ENCODE measurements around the gene GPS1. TPM values are rescaled to one million over a fixed set of nuclear protein-coding genes. Genes with fewer than 3 reads are reported as not detected.

The GPS1 gene
- total RNA-seq, 1 donor from 2014 or later: 102 TPM

DNA sequence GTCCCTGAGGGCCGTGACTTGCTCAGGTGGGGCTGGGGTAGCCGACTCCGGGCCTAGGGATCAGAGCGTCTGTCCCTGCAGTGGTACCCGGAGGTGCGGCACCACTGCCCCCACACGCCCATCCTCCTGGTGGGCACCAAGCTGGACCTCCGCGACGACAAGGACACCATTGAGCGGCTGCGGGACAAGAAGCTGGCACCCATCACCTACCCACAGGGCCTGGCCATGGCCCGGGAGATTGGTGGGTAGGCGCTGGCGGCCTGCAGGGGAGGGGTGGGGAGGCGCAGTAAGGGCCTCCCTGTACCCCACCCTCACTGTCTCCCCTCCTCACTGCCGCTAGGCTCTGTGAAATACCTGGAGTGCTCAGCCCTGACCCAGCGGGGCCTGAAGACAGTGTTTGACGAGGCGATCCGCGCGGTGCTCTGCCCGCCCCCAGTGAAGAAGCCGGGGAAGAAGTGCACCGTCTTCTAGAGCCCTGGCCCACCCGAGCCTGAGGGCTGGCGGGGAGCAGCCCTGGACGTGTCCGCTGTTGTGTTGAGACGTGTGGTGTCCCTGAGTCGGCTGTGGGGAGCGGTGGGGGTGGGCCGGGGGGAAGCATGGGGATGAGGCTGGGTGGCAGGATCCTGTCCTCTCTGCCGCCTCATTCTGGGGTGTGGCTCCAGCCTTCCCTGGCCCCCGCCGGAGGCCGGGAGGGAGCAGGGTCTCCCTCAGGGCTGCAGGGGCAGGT, 18.2 kb upstream of the GPS1 start:
- DNase-seq (ENCODE audit: low read depth) (no peak), FAIRE-seq (no peak)
- H4K20me1 ChIP-seq (ENCODE audit: insufficient read depth, low read length): peaks cover 3% of the 10 kb centered on the region
- no peak overlapping the region for H3K27ac ChIP-seq (ENCODE audit: low read depth, low read length)
- TF ChIP-seq, protein P1, sequence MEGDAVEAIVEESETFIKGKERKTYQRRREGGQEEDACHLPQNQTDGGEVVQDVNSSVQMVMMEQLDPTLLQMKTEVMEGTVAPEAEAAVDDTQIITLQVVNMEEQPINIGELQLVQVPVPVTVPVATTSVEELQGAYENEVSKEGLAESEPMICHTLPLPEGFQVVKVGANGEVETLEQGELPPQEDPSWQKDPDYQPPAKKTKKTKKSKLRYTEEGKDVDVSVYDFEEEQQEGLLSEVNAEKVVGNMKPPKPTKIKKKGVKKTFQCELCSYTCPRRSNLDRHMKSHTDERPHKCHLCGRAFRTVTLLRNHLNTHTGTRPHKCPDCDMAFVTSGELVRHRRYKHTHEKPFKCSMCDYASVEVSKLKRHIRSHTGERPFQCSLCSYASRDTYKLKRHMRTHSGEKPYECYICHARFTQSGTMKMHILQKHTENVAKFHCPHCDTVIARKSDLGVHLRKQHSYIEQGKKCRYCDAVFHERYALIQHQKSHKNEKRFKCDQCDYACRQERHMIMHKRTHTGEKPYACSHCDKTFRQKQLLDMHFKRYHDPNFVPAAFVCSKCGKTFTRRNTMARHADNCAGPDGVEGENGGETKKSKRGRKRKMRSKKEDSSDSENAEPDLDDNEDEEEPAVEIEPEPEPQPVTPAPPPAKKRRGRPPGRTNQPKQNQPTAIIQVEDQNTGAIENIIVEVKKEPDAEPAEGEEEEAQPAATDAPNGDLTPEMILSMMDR (IDR thresholded peaks at IDR 0.05; ENCODE audit: insufficient read depth, low read depth, low read length): no peak
- TF ChIP-seq EZH2 (IDR thresholded peaks at IDR 0.05; ENCODE audit: insufficient read depth, low read length): no peak
- H3K9ac ChIP-seq (ENCODE audit: low read length): no peak overlapping the region
- no peaks in the 10 kb centered on the region for H3K9me3 ChIP-seq (ENCODE audit: insufficient read depth, low read depth, low read length)
- Mint-ChIP-seq H3K9me3 (ENCODE audit: unreplicated experiment) (peaks cover 2% of the 10 kb centered on the region), H3K27me3 (ENCODE audit: low read depth, unreplicated experiment) (peaks cover 4% of the 10 kb centered on the region), H3K27ac (ENCODE audit: unreplicated experiment) (peak overlapping the region; percentile 41), H3K36me3 (ENCODE audit: low read depth, unreplicated experiment) (peaks cover 11% of the 10 kb centered on the region), H3K4me1 (ENCODE audit: low read depth, unreplicated experiment) (peaks cover 2% of the 10 kb centered on the region), H3K4me3 (ENCODE audit: unreplicated experiment) (peak overlapping the region; percentile 80)
- H2AFZ ChIP-seq (ENCODE audit: low read depth, low read length): no peak overlapping the region
- H3K36me3 ChIP-seq (ENCODE audit: insufficient read depth, low read length): no peaks in the 10 kb centered on the region
- no peak overlapping the region for H3K4me3 ChIP-seq (ENCODE audit: insufficient read depth, low read depth, low read length)
- H3K27me3 ChIP-seq (ENCODE audit: insufficient read depth, low read length): no peaks in the 10 kb centered on the region
- H3K79me2 ChIP-seq (ENCODE audit: insufficient read depth, low read length): peaks cover 10% of the 10 kb centered on the region
- H3K4me1 ChIP-seq (ENCODE audit: insufficient read depth, low read length): peaks cover 20% of the 10 kb centered on the region
- H3K4me2 ChIP-seq (ENCODE audit: low read length): no peak overlapping the region

DNA sequence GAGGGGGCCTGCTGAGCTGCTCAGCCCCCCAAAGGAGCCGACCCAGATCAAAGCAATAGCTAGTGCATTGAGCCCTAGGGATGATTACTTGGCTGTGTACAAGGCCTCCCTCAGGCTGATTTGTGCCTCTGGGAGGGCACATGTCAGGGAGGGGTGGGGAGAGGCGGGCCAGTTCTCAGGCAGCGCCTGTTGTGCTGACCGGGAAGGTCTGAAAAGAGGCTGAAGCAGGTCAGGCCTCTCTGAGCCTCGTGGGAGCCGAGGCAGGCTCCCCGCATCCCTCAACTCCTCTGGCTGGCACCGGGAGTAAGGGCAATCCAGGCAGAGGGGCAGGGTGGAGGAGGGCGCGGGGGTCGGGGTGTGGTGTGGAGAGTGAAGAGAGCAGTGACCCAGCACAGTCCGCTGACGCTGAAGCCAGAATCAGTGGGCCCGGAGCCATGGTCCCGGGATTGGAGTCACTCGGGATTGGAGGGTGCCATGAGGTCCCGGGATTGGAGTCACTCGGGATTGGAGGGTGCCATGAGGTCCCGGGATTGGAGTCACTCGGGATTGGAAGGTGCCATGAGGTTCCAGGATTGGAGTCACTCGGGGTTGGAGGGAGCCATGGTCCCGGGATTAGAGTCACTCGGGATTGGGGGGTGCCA, 17.2 kb upstream of the GPS1 start:
- FAIRE-seq (no peak), DNase-seq (ENCODE audit: low read depth) (no peak)
- no peak for TF ChIP-seq EZH2 (IDR thresholded peaks at IDR 0.05; ENCODE audit: insufficient read depth, low read length)
- TF ChIP-seq, protein P1 (IDR thresholded peaks at IDR 0.05; ENCODE audit: insufficient read depth, low read depth, low read length): no peak
- Histone ChIP-seq H3K9me3 (ENCODE audit: insufficient read depth, low read depth, low read length) (no peaks in the 10 kb centered on the region), H3K4me1 (ENCODE audit: insufficient read depth, low read length) (peaks cover 20% of the 10 kb centered on the region), H3K79me2 (ENCODE audit: insufficient read depth, low read length) (peaks cover 10% of the 10 kb centered on the region), H4K20me1 (ENCODE audit: insufficient read depth, low read length) (peaks cover 3% of the 10 kb centered on the region), H3K27me3 (ENCODE audit: insufficient read depth, low read length) (no peaks in the 10 kb centered on the region), H3K4me2 (ENCODE audit: low read length) (no peak overlapping the region), H3K4me3 (ENCODE audit: insufficient read depth, low read depth, low read length) (no peak overlapping the region), H3K27ac (ENCODE audit: low read depth, low read length) (no peak overlapping the region), H2AFZ (ENCODE audit: low read depth, low read length) (no peak overlapping the region), H3K9ac (ENCODE audit: low read length) (no peak overlapping the region), H3K36me3 (ENCODE audit: insufficient read depth, low read length) (no peaks in the 10 kb centered on the region)
- Mint-ChIP-seq H3K36me3 (ENCODE audit: low read depth, unreplicated experiment) (peaks cover 11% of the 10 kb centered on the region), H3K4me1 (ENCODE audit: low read depth, unreplicated experiment) (peaks cover 2% of the 10 kb centered on the region), H3K27ac (ENCODE audit: unreplicated experiment) (no peak overlapping the region), H3K4me3 (ENCODE audit: unreplicated experiment) (no peak overlapping the region), H3K9me3 (ENCODE audit: unreplicated experiment) (peaks cover 2% of the 10 kb centered on the region), H3K27me3 (ENCODE audit: low read depth, unreplicated experiment) (peaks cover 6% of the 10 kb centered on the region)

DNA sequence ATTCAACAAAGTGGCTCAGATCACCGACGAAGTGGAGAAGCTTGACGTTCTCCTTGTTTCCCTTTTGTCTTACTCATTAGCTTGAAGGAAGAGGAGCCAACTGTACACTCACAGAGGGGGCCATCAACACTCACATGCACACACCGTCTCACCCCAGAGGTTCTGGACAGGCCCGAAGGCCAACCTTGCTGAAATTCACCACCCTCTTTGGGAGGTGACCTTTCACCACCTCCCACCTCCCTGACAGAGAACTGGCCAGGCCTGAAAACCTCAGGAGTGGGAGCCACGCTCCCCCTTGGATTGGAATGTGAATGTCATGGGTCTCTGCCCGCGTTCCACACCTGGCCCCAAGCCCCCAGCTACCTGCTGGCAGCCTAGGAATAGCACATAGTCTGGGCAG, 16.2 kb upstream of the GPS1 start:
- Mint-ChIP-seq H3K4me3 (ENCODE audit: unreplicated experiment) (peak overlapping the region; percentile 78), H3K27me3 (ENCODE audit: low read depth, unreplicated experiment) (peaks cover 4% of the 10 kb centered on the region), H3K4me1 (ENCODE audit: low read depth, unreplicated experiment) (peaks cover 2% of the 10 kb centered on the region), H3K9me3 (ENCODE audit: unreplicated experiment) (peaks cover 2% of the 10 kb centered on the region), H3K27ac (ENCODE audit: unreplicated experiment) (no peak overlapping the region), H3K36me3 (ENCODE audit: low read depth, unreplicated experiment) (peaks cover 11% of the 10 kb centered on the region)
- DNase-seq (ENCODE audit: low read depth) (no peak), FAIRE-seq (no peak)
- H3K27ac ChIP-seq (ENCODE audit: low read depth, low read length): no peak overlapping the region
- peaks cover 3% of the 10 kb centered on the region for H4K20me1 ChIP-seq (ENCODE audit: insufficient read depth, low read length)
- no peak overlapping the region for H2AFZ ChIP-seq (ENCODE audit: low read depth, low read length)
- peaks cover 20% of the 10 kb centered on the region for H3K4me1 ChIP-seq (ENCODE audit: insufficient read depth, low read length)
- H3K4me3 ChIP-seq (ENCODE audit: insufficient read depth, low read depth, low read length): no peak overlapping the region
- H3K4me2 ChIP-seq (ENCODE audit: low read length): no peak overlapping the region
- no peak overlapping the region for H3K9ac ChIP-seq (ENCODE audit: low read length)
- no peaks in the 10 kb centered on the region for H3K9me3 ChIP-seq (ENCODE audit: insufficient read depth, low read depth, low read length)
- TF ChIP-seq EZH2 (IDR thresholded peaks at IDR 0.05; ENCODE audit: insufficient read depth, low read length): no peak
- TF ChIP-seq, protein P1 (IDR thresholded peaks at IDR 0.05; ENCODE audit: insufficient read depth, low read depth, low read length): no peak
- peaks cover 10% of the 10 kb centered on the region for H3K79me2 ChIP-seq (ENCODE audit: insufficient read depth, low read length)
- H3K27me3 ChIP-seq (ENCODE audit: insufficient read depth, low read length): no peaks in the 10 kb centered on the region
- no peaks in the 10 kb centered on the region for H3K36me3 ChIP-seq (ENCODE audit: insufficient read depth, low read length)
